ENCODE measurements around the gene PSMD8.
"Not testable (repeated sequence)": the region's sequence is repeated elsewhere in the genome, so short reads cannot be mapped to it uniquely, and the experiment has no call there.

Gene PSMD8

GRCh38 chr19:38425810-38426466, 51.6 kb downstream of the PSMD8 start, which contains the start of gene RASGRP4:
RASGRP4 (minus strand) TSS chr19:38426219; CDS start chr19:38426091, 128 bp downstream.
- Histone ChIP-seq H3K9ac (ENCODE audit: low read length) (no peak within 1 kb of the TSS), H3K4me2 (ENCODE audit: low read depth, low read length, poor library complexity, severe bottlenecking) (no peak within 1 kb of the TSS), H3K9me2 (replicated peaks; ENCODE audit: insufficient read depth, low read length) (no peaks in the 10 kb centered on the region), H4K20me1 (ENCODE audit: low read depth, low read length) (no peaks in the 10 kb centered on the region), H3K4me3 (ENCODE audit: insufficient read depth, low read length, poor library complexity, severe bottlenecking) (no peak within 1 kb of the TSS), H3K9me3 (ENCODE audit: insufficient read depth, low read length) (no peaks in the 10 kb centered on the region), H3K27me3 (ENCODE audit: low read length) (no peaks in the 10 kb centered on the region), H3K27ac (ENCODE audit: low read depth, low read length) (no peak within 1 kb of the TSS), H2AFZ (ENCODE audit: low read depth, low read length, severe bottlenecking) (no peak within 1 kb of the TSS), H3K79me2 (ENCODE audit: insufficient read depth, low read length) (no peaks in the 10 kb centered on the region), H3K36me3 (ENCODE audit: low read length) (no peaks in the 10 kb centered on the region), H3F3A (ENCODE audit: insufficient read depth) (no peaks in the 10 kb centered on the region)
- TF ChIP-seq EZH2phosphoT487 (conservative IDR thresholded peaks at IDR 0.05; ENCODE audit: low read length): no peak
- TF ChIP-seq, protein P1, sequence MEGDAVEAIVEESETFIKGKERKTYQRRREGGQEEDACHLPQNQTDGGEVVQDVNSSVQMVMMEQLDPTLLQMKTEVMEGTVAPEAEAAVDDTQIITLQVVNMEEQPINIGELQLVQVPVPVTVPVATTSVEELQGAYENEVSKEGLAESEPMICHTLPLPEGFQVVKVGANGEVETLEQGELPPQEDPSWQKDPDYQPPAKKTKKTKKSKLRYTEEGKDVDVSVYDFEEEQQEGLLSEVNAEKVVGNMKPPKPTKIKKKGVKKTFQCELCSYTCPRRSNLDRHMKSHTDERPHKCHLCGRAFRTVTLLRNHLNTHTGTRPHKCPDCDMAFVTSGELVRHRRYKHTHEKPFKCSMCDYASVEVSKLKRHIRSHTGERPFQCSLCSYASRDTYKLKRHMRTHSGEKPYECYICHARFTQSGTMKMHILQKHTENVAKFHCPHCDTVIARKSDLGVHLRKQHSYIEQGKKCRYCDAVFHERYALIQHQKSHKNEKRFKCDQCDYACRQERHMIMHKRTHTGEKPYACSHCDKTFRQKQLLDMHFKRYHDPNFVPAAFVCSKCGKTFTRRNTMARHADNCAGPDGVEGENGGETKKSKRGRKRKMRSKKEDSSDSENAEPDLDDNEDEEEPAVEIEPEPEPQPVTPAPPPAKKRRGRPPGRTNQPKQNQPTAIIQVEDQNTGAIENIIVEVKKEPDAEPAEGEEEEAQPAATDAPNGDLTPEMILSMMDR (IDR thresholded peaks at IDR 0.05; ENCODE audit: insufficient read depth, low read length, poor library complexity, severe bottlenecking): no peak

DNA sequence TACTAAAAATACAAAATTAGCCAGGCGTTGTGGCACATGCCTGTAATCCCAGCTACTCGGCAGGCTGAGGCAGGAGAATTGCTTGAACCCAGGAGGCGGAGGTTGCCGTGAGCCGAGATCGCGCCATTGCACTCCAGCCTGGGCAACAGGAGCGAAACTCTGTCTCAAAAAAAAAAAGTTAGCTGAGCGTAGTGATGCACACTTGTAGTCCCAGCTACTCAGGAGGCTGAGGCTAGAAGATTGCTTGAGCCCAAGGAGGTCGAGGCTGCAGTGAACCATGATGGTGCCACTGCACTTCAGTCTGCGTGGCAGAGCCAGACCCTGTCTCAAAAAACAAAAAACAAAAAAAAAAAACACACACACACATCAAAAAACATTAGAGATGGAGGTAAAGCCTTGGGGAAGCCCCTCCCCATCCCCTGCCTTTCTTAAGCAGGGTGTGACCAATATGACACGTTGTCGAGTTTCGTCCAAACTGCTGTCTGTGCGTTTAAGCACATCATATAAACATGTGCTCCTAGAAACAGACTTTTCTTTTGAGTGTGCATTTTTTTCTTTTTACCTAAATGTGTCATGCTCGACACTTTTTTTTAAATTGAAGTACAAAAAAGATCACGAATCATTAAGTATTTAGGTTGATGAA, 52.8 kb downstream of the PSMD8 start:
- H3K9me2 ChIP-seq (replicated peaks; ENCODE audit: insufficient read depth, low read length); H3K27ac ChIP-seq (ENCODE audit: low read depth, low read length); H2AFZ ChIP-seq (ENCODE audit: low read depth, low read length, severe bottlenecking); H3K36me3 ChIP-seq (ENCODE audit: low read length); H3K9ac ChIP-seq (ENCODE audit: low read length); H3K4me3 ChIP-seq (ENCODE audit: insufficient read depth, low read length, poor library complexity, severe bottlenecking); H3F3A ChIP-seq (ENCODE audit: insufficient read depth); H3K27me3 ChIP-seq (ENCODE audit: low read length); H3K4me2 ChIP-seq (ENCODE audit: low read depth, low read length, poor library complexity, severe bottlenecking); H3K79me2 ChIP-seq (ENCODE audit: insufficient read depth, low read length); H4K20me1 ChIP-seq (ENCODE audit: low read depth, low read length); H3K9me3 ChIP-seq (ENCODE audit: insufficient read depth, low read length): not testable (repeated sequence)

DNA sequence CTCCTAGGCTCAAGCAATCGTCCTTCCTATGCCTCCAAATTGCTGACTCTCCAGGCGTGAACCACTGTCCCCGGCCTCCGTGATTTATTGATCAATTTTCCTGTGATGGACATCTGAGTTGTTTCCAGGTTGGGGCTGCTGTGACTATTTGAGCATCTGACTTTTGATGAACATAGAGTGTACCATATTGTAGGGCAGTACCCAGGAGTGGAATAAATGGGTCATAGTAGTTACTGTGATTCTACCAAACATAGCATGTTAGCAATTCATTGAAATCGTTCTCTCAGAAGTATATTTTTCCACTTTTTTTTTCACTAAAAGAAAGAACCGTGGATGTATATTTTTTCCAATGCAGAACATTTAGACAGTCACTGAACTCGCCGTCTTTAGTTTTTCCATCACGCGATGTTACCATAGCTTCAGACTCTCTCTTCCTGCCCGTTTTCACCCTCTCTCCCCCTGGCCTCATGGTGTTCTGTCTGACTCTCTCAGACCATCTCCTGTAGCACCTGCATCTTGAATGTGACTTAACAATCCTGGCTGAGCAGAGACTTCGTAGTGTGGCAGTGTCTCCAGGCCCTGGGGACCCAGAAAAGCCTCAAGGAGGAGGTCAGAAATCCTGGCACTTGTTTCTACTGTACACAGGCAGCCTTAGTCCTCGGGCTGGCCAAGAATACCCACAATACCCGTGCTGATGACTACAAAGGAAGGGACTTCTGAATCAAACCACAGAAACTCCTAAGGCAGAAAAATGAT, 54.9 kb downstream of the PSMD8 start:
- Histone ChIP-seq H3F3A (ENCODE audit: insufficient read depth) (no peaks in the 10 kb centered on the region), H3K79me2 (ENCODE audit: insufficient read depth, low read length) (no peaks in the 10 kb centered on the region), H3K9ac (ENCODE audit: low read length) (no peak overlapping the region), H3K9me2 (replicated peaks; ENCODE audit: insufficient read depth, low read length) (no peaks in the 10 kb centered on the region), H3K27ac (ENCODE audit: low read depth, low read length) (no peak overlapping the region), H3K4me3 (ENCODE audit: insufficient read depth, low read length, poor library complexity, severe bottlenecking) (no peak overlapping the region), H3K36me3 (ENCODE audit: low read length) (no peaks in the 10 kb centered on the region), H2AFZ (ENCODE audit: low read depth, low read length, severe bottlenecking) (no peak overlapping the region), H3K9me3 (ENCODE audit: insufficient read depth, low read length) (no peaks in the 10 kb centered on the region), H4K20me1 (ENCODE audit: low read depth, low read length) (no peaks in the 10 kb centered on the region), H3K4me2 (ENCODE audit: low read depth, low read length, poor library complexity, severe bottlenecking) (no peak overlapping the region), H3K27me3 (ENCODE audit: low read length) (no peaks in the 10 kb centered on the region)
- TF ChIP-seq EZH2phosphoT487 (conservative IDR thresholded peaks at IDR 0.05; ENCODE audit: low read length): no peak
- TF ChIP-seq, protein P1 (IDR thresholded peaks at IDR 0.05; ENCODE audit: insufficient read depth, low read length, poor library complexity, severe bottlenecking): no peak

GRCh38 chr19:38429811-38430156, 55.4 kb downstream of the PSMD8 start:
- H3K9me2 ChIP-seq (replicated peaks; ENCODE audit: insufficient read depth, low read length): no peaks in the 10 kb centered on the region
- no peak overlapping the region for H3K9ac ChIP-seq (ENCODE audit: low read length)
- no peaks in the 10 kb centered on the region for H3F3A ChIP-seq (ENCODE audit: insufficient read depth)
- H4K20me1 ChIP-seq (ENCODE audit: low read depth, low read length): no peaks in the 10 kb centered on the region
- no peak overlapping the region for H3K27ac ChIP-seq (ENCODE audit: low read depth, low read length)
- H3K36me3 ChIP-seq (ENCODE audit: low read length): no peaks in the 10 kb centered on the region
- no peak overlapping the region for H3K4me3 ChIP-seq (ENCODE audit: insufficient read depth, low read length, poor library complexity, severe bottlenecking)
- no peak for TF ChIP-seq EZH2phosphoT487 (conservative IDR thresholded peaks at IDR 0.05; ENCODE audit: low read length)
- TF ChIP-seq, protein P1 (IDR thresholded peaks at IDR 0.05; ENCODE audit: insufficient read depth, low read length, poor library complexity, severe bottlenecking): no peak
- H3K27me3 ChIP-seq (ENCODE audit: low read length): no peaks in the 10 kb centered on the region
- H3K4me2 ChIP-seq (ENCODE audit: low read depth, low read length, poor library complexity, severe bottlenecking): no peak overlapping the region
- no peaks in the 10 kb centered on the region for H3K79me2 ChIP-seq (ENCODE audit: insufficient read depth, low read length)
- no peak overlapping the region for H2AFZ ChIP-seq (ENCODE audit: low read depth, low read length, severe bottlenecking)
- H3K9me3 ChIP-seq (ENCODE audit: insufficient read depth, low read length): no peaks in the 10 kb centered on the region

Measured in SU-DHL-6 (cell line).